ENCODE measurements around the gene GAS2L3. TPM values are rescaled to one million over a fixed set of nuclear protein-coding genes. Genes with fewer than 3 reads are reported as not detected.
A peak's percentile ranks its signal among the peaks of the same experiment; 100 is the strongest.

Gene GAS2L3
- total and polyA plus RNA-seq, 9 of the 15 experiments (the other 6 are each of a cell fraction or from before 2014, with no cell fraction given) = 1.5 to 9.8 (median 3.5) TPM

DNA sequence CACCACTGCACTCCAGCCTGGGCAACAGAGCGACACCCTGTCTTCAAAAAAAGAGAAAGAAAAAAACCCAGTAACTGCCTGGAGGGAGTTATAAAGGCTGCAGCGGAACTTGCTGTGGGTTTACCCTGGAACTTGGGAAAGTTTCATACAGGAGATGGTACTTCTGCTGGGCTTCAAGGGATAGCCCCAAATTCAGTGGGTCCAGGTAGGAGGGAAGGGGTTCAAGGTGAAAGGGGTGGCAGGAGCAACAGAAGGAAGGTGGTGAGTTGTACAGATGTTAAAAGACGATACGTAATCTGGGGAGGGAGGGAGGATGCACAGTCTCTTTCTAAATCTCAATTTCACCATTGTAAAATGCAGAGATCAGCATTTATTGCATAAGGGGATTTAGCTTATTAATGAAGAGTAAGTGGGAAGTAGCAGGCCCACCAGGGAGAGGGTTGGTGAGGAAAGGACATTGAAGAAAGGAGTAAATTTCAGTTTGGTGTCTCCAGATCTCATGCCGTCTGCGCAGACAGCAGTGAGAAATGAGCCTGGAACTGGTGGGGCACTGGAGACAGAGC is 8.5 kb upstream of the GAS2L3 start (continued):
- TF ChIP-seq RREB1 (CRISPR knock-in tag; IDR thresholded peaks at IDR 0.05) (no peak), GTF2F1 (IDR thresholded peaks at IDR 0.05; ENCODE audit: low read depth, low read length) (no peak), HINFP (tag; conservative IDR thresholded peaks at IDR 0.05; ENCODE audit: low read depth) (no peak), NFRKB (IDR thresholded peaks at IDR 0.05; ENCODE audit: low read depth) (no peak), ZNF75A (CRISPR knock-in tag; IDR thresholded peaks at IDR 0.05) (no peak), SIX5 (IDR thresholded peaks at IDR 0.05; ENCODE audit: borderline replicate concordance in 1 of 2, insufficient read depth in 1 of 2, low read depth in 1 of 2, low read length in 2 of 2) (no peak), ZFP91 (CRISPR knock-in tag; IDR thresholded peaks at IDR 0.05) (no peak), POLR2B (IDR thresholded peaks at IDR 0.05; ENCODE audit: low read depth, partially characterized antibody) (no peak), ZNF316 (IDR thresholded peaks at IDR 0.05) (peak; percentile 72), ZNF184 (CRISPR knock-in tag; IDR thresholded peaks at IDR 0.05) (no peak), GATAD2A (IDR thresholded peaks at IDR 0.05) (no peak), PML (IDR thresholded peaks at IDR 0.05; ENCODE audit: low read length) (no peak)
- TF ChIP-seq, protein P1, sequence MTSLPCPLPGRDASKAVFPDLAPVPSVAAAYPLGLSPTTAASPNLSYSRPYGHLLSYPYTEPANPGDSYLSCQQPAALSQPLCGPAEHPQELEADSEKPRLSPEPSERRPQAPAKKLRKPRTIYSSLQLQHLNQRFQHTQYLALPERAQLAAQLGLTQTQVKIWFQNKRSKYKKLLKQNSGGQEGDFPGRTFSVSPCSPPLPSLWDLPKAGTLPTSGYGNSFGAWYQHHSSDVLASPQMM (CRISPR knock-in tag; IDR thresholded peaks at IDR 0.05) = no peak
- TF ChIP-seq, protein P2, sequence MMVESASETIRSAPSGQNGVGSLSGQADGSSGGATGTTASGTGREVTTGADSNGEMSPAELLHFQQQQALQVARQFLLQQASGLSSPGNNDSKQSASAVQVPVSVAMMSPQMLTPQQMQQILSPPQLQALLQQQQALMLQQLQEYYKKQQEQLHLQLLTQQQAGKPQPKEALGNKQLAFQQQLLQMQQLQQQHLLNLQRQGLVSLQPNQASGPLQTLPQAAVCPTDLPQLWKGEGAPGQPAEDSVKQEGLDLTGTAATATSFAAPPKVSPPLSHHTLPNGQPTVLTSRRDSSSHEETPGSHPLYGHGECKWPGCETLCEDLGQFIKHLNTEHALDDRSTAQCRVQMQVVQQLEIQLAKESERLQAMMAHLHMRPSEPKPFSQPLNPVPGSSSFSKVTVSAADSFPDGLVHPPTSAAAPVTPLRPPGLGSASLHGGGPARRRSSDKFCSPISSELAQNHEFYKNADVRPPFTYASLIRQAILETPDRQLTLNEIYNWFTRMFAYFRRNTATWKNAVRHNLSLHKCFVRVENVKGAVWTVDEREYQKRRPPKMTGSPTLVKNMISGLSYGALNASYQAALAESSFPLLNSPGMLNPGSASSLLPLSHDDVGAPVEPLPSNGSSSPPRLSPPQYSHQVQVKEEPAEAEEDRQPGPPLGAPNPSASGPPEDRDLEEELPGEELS (CRISPR knock-in tag; IDR thresholded peaks at IDR 0.05; ENCODE audit: borderline replicate concordance) = no peak
